Subcutaneous adipose tissue (tissue), 4 donors: Measurements from ENCODE around the gene HENMT1. TPM values are rescaled to one million over a fixed set of nuclear protein-coding genes. Genes with fewer than 3 reads are reported as not detected.

Source experiments
- CTCF ChIP-seq: fragments of 450-650 bp; IDR thresholded peaks from one replicate; pipeline ENCODE4 v1.5.1; 2016; ENCODE audit warnings: low read depth, mild to moderate bottlenecking, control low read depth, antibody characterized with exemption, moderate library complexity
- total RNA-seq, 4 donors: library from RNA; depleted of rRNA; stranded (reverse); fragments of >200 nt; gene quantifications; one replicate each; pipeline ENCODE4 v1.1.0, GENCODE V29; 2016

HENMT1 gene
- total RNA-seq, 4 donors from 2014 or later: 3.3 to 8.7 (median 6.2) TPM

GRCh38 chr1:108628665-108629064 is 32.2 kb downstream of the HENMT1 start:
- no peak for TF ChIP-seq CTCF

GRCh38 chr1:108627951-108628350 is 32.9 kb downstream of the HENMT1 start:
- TF ChIP-seq CTCF: no peak

- no peak for TF ChIP-seq CTCF
These were observed 33.6 kb downstream of the HENMT1 start for GRCh38 chr1:108627256-108627655.

- no peak for TF ChIP-seq CTCF
These were observed 36.8 kb downstream of the HENMT1 start for GRCh38 chr1:108624069-108624468.

GRCh38 chr1:108617724-108618056 is 43.2 kb downstream of the HENMT1 start:
- no peak for TF ChIP-seq CTCF

GRCh38 chr1:108617008-108617723 is 43.7 kb downstream of the HENMT1 start:
- no peak for TF ChIP-seq CTCF

- TF ChIP-seq CTCF: no peak
These were observed 45.3 kb downstream of the HENMT1 start for GRCh38 chr1:108615544-108615943.
